ENCODE measurements around the gene TBC1D30.

TBC1D30 gene

GRCh38 chr12:64915242-64915641 lies 90.8 kb downstream of the TBC1D30 start:
- no peak for DNase-seq

GRCh38 chr12:64916411-64917261 lies 92.2 kb downstream of the TBC1D30 start:
- no peak for DNase-seq

- DNase-seq: no peak
Observed at GRCh38 chr12:64918344-64918743, 93.9 kb downstream of the TBC1D30 start.

GRCh38 chr12:64918801-64919200 lies 94.4 kb downstream of the TBC1D30 start:
- no peak for DNase-seq

GRCh38 chr12:64922853-64923252 lies 98.4 kb downstream of the TBC1D30 start:
- DNase-seq: no peak

GRCh38 chr12:64923536-64923935 lies 99.1 kb downstream of the TBC1D30 start:
- no peak for DNase-seq

Data from GOT3 (cell line).